Skeletal muscle satellite cell (primary cell): ENCODE results near the gene SLC6A16. TPM values are rescaled to one million over a fixed set of nuclear protein-coding genes. Genes with fewer than 3 reads are reported as not detected.
"Not testable (repeated sequence)": the region's sequence is repeated elsewhere in the genome, so short reads cannot be mapped to it uniquely, and the experiment has no call there.

Experiments used
- H3K27me3 ChIP-seq: 2 replicates; pipeline ENCODE4 v1.7.0; 2013; ENCODE audit warnings: low read length; ENCODE audit not compliant: control insufficient read depth, insufficient read depth
- H3K36me3 ChIP-seq: 2 replicates; pipeline ENCODE4 v1.7.0; 2013; ENCODE audit warnings: mild to moderate bottlenecking, control low read depth, low read length; ENCODE audit not compliant: insufficient read depth
- H3K4me1 ChIP-seq: 2 replicates; pipeline ENCODE4 v1.7.0; 2013; ENCODE audit warnings: low read length; ENCODE audit not compliant: control insufficient read depth, insufficient read depth
- H3K4me2 ChIP-seq: 2 replicates; pipeline ENCODE4 v1.7.0; 2013; ENCODE audit warnings: mild to moderate bottlenecking, low read length
- H3K4me3 ChIP-seq: 2 replicates; pipeline ENCODE4 v1.7.0; 2013; ENCODE audit warnings: low read length
- H3K9ac ChIP-seq: 2 replicates; pipeline ENCODE4 v1.7.0; 2013; ENCODE audit warnings: mild to moderate bottlenecking, low read depth, low read length, moderate library complexity
- H3K9me3 ChIP-seq: replicated peaks from 2 replicates; pipeline ENCODE4 v1.7.0; 2013; ENCODE audit warnings: mild to moderate bottlenecking, control low read depth, low read length
- total RNA-seq: library from RNA; depleted of rRNA; stranded (reverse); fragments of >200 nt; gene quantifications from 2 replicates; pipeline ENCODE4 v1.2.3, GENCODE V29; 2012; rRNA removed

The SLC6A16 gene
- total RNA-seq, result not detected in 2 replicates

GRCh38 chr19:49324801-49325576 lies at the start of gene SLC6A16:
Gene SLC6A16, minus strand, starts transcription at chr19:49325191. Its CDS starts 13,844 bp downstream, at chr19:49311347.
- H3K9ac ChIP-seq, result no peak within 1 kb of the TSS
- H3K4me3 ChIP-seq, result no peak within 1 kb of the TSS
- no peak within 1 kb of the TSS for H3K4me2 ChIP-seq
- no peaks in the 10 kb centered on the region for H3K27me3 ChIP-seq
- no peaks in the 10 kb centered on the region for H3K4me1 ChIP-seq
- no peaks in the 10 kb centered on the region for H3K36me3 ChIP-seq
- no peaks in the 10 kb centered on the region for H3K9me3 ChIP-seq

- not testable (repeated sequence) for H3K36me3 ChIP-seq, H3K9me3 ChIP-seq, H3K4me1 ChIP-seq, H3K9ac ChIP-seq, H3K4me2 ChIP-seq, H3K4me3 ChIP-seq
- peaks cover 15% of the 10 kb centered on the region for H3K27me3 ChIP-seq
These were observed 48.2 kb upstream of the SLC6A16 start for GRCh38 chr19:49373174-49373573.

- no peaks in the 10 kb centered on the region for H3K36me3 ChIP-seq
- no peak overlapping the region for H3K9ac ChIP-seq
These were observed 46.2 kb upstream of the SLC6A16 start for GRCh38 chr19:49371184-49371583.

GRCh38 chr19:49368711-49369358 lies 43.8 kb upstream of the SLC6A16 start:
- Histone ChIP-seq H3K27me3 (no peaks in the 10 kb centered on the region), H3K4me1 (no peaks in the 10 kb centered on the region)

More at GRCh38 chr19:49371184-49371583, 46.2 kb upstream of the SLC6A16 start:
- Histone ChIP-seq H3K27me3 (peaks cover 11% of the 10 kb centered on the region), H3K4me1 (no peaks in the 10 kb centered on the region), H3K9me3 (peaks cover 2% of the 10 kb centered on the region), H3K4me3 (no peak overlapping the region), H3K4me2 (no peak overlapping the region)

GRCh38 chr19:49366110-49366509 lies 41.1 kb upstream of the SLC6A16 start:
- H3K4me2 ChIP-seq, result no peak overlapping the region
- no peak overlapping the region for H3K9ac ChIP-seq
- H3K4me3 ChIP-seq, result no peak overlapping the region
- H3K27me3 ChIP-seq, result no peaks in the 10 kb centered on the region
- H3K9me3 ChIP-seq, result peaks cover 2% of the 10 kb centered on the region
- H3K4me1 ChIP-seq, result peaks cover 8% of the 10 kb centered on the region
- no peaks in the 10 kb centered on the region for H3K36me3 ChIP-seq

More at GRCh38 chr19:49368711-49369358, 43.8 kb upstream of the SLC6A16 start:
- H3K9me3 ChIP-seq, result peaks cover 2% of the 10 kb centered on the region
- no peaks in the 10 kb centered on the region for H3K36me3 ChIP-seq
- H3K4me2 ChIP-seq, result no peak overlapping the region
- H3K9ac ChIP-seq, result no peak overlapping the region
- no peak overlapping the region for H3K4me3 ChIP-seq

- H3K4me1 ChIP-seq, result peaks cover 8% of the 10 kb centered on the region
- H3K9me3 ChIP-seq, result no peaks in the 10 kb centered on the region
- no peaks in the 10 kb centered on the region for H3K27me3 ChIP-seq
- peak overlapping the region; percentile 73 for H3K4me2 ChIP-seq
- H3K36me3 ChIP-seq, result peaks cover 3% of the 10 kb centered on the region
- H3K9ac ChIP-seq, result no peak overlapping the region
- peak overlapping the region; percentile 58 for H3K4me3 ChIP-seq
These were observed 39.2 kb upstream of the SLC6A16 start for GRCh38 chr19:49364083-49364737.

GRCh38 chr19:49363268-49364082 lies 38.5 kb upstream of the SLC6A16 start, which contains the start of gene DKKL1:
Gene DKKL1, plus strand, starts transcription at chr19:49363877. Its CDS starts 122 bp downstream, at chr19:49363999.
- H3K9ac ChIP-seq, result peak within 1 kb of the TSS; percentile 92
- peaks cover 8% of the 10 kb centered on the region for H3K4me1 ChIP-seq
- H3K9me3 ChIP-seq, result no peaks in the 10 kb centered on the region
- H3K4me2 ChIP-seq, result peak within 1 kb of the TSS; percentile 91
- peaks cover 5% of the 10 kb centered on the region for H3K36me3 ChIP-seq
- H3K27me3 ChIP-seq, result no peaks in the 10 kb centered on the region
- H3K4me3 ChIP-seq, result peak within 1 kb of the TSS; percentile 89

- Histone ChIP-seq H3K36me3 (peaks cover 5% of the 10 kb centered on the region), H3K4me3 (peak overlapping the region; percentile 89), H3K4me1 (peaks cover 8% of the 10 kb centered on the region), H3K9me3 (no peaks in the 10 kb centered on the region), H3K9ac (peak overlapping the region; percentile 92), H3K27me3 (no peaks in the 10 kb centered on the region), H3K4me2 (peak overlapping the region; percentile 91)
These were observed 37.9 kb upstream of the SLC6A16 start for GRCh38 chr19:49362929-49363267.

GRCh38 chr19:49362048-49362928 lies 37.3 kb upstream of the SLC6A16 start, which contains the start of gene TEAD2:
Gene TEAD2, minus strand, starts transcription at chr19:49362416. Its CDS starts 2,341 bp downstream, at chr19:49360075.
- Histone ChIP-seq H3K4me1 (peaks cover 8% of the 10 kb centered on the region), H3K9me3 (no peaks in the 10 kb centered on the region), H3K4me3 (peak within 1 kb of the TSS; percentile 89), H3K36me3 (peaks cover 5% of the 10 kb centered on the region), H3K9ac (peak within 1 kb of the TSS; percentile 92), H3K27me3 (no peaks in the 10 kb centered on the region), H3K4me2 (peak within 1 kb of the TSS; percentile 91)

- Histone ChIP-seq H3K4me2 (peak overlapping the region; percentile 91), H3K27me3 (no peaks in the 10 kb centered on the region), H3K9ac (peak overlapping the region; percentile 92), H3K4me3 (peak overlapping the region; percentile 89), H3K36me3 (peaks cover 5% of the 10 kb centered on the region), H3K9me3 (no peaks in the 10 kb centered on the region), H3K4me1 (peaks cover 8% of the 10 kb centered on the region)
These were observed 36.6 kb upstream of the SLC6A16 start for GRCh38 chr19:49361438-49362047.
